DOHH2 (cell line): ENCODE results near the gene BPIFB1.

ENCODE experiments used
- H3F3A ChIP-seq: fragments of 200-600 bp; sonication (generic), shearing (Covaris generic); 2 replicates; pipeline ENCODE4 v1.6.0; 2016; ENCODE audit warnings: antibody characterized with exemption, mild to moderate bottlenecking; ENCODE audit not compliant: control insufficient read depth, insufficient read depth
- H3K27ac ChIP-seq: fragments of 200-600 bp; sonication (generic); 2 replicates; pipeline ENCODE4 v1.5.1; 2014; ENCODE audit warnings: low read depth, mild to moderate bottlenecking, low read length, moderate library complexity
- H3K27me3 ChIP-seq: fragments of 200-600 bp; sonication (generic); 2 replicates; pipeline ENCODE4 v1.6.1; 2014; ENCODE audit warnings: mild to moderate bottlenecking, low read length, mixed read lengths; ENCODE audit not compliant: control insufficient read depth
- H3K36me3 ChIP-seq: fragments of 200-600 bp; sonication (generic); 2 replicates; pipeline ENCODE4 v1.6.1; 2014; ENCODE audit warnings: mild to moderate bottlenecking, low read length, moderate library complexity, mixed read lengths; ENCODE audit not compliant: control insufficient read depth
- H3K4me1 ChIP-seq: fragments of 200-600 bp; sonication (generic); 2 replicates; pipeline ENCODE4 v1.6.1; 2014; ENCODE audit warnings: mild to moderate bottlenecking, low read length, mixed read lengths; ENCODE audit not compliant: control insufficient read depth
- H3K4me2 ChIP-seq: fragments of 200-600 bp; sonication (generic); 2 replicates; pipeline ENCODE4 v1.6.0; 2014; ENCODE audit warnings: mild to moderate bottlenecking, low read length, moderate library complexity
- H3K4me3 ChIP-seq: fragments of 200-600 bp; sonication (generic); 2 replicates; pipeline ENCODE4 v1.5.1; 2014; ENCODE audit warnings: mild to moderate bottlenecking, low read length, mixed read lengths
- H3K79me2 ChIP-seq: fragments of 200-600 bp; sonication (generic); 2 replicates; pipeline ENCODE4 v1.6.1; 2014; ENCODE audit warnings: mild to moderate bottlenecking, low read length, mixed read lengths; ENCODE audit not compliant: control insufficient read depth
- H3K9me2 ChIP-seq: fragments of 200-600 bp; sonication (generic); replicated peaks from 2 replicates; pipeline ENCODE4 v1.6.1; 2014; ENCODE audit warnings: mild to moderate bottlenecking, low read length, mixed read lengths; ENCODE audit not compliant: control insufficient read depth
- H3K9me3 ChIP-seq: fragments of 200-600 bp; sonication (generic); 2 replicates; pipeline ENCODE4 v1.6.1; 2014; ENCODE audit warnings: antibody characterized with exemption, low read length, mixed read lengths; ENCODE audit not compliant: control insufficient read depth, insufficient read depth
- H4K20me1 ChIP-seq: fragments of 200-600 bp; sonication (generic); 2 replicates; pipeline ENCODE4 v1.6.0; 2014; ENCODE audit warnings: low read depth, mild to moderate bottlenecking, antibody characterized with exemption, low read length, moderate library complexity; ENCODE audit not compliant: control insufficient read depth, insufficient read depth
- EZH2phosphoT487 ChIP-seq: fragments of 200-600 bp; sonication (generic); IDR thresholded peaks from 2 replicates; pipeline ENCODE4 v1.6.1; 2017; ENCODE audit warnings: borderline replicate concordance, mild to moderate bottlenecking, antibody characterized with exemption, low read length, moderate library complexity, mixed read lengths
- TF ChIP-seq, protein P1 (sequence below): fragments of 200-600 bp; sonication (generic); IDR thresholded peaks from one replicate; pipeline ENCODE4 v1.5.1; 2014; ENCODE audit warnings: antibody characterized with exemption, mild to moderate bottlenecking, low read depth, low read length; ENCODE audit not compliant: poor library complexity, severe bottlenecking

The BPIFB1 gene

DNA sequence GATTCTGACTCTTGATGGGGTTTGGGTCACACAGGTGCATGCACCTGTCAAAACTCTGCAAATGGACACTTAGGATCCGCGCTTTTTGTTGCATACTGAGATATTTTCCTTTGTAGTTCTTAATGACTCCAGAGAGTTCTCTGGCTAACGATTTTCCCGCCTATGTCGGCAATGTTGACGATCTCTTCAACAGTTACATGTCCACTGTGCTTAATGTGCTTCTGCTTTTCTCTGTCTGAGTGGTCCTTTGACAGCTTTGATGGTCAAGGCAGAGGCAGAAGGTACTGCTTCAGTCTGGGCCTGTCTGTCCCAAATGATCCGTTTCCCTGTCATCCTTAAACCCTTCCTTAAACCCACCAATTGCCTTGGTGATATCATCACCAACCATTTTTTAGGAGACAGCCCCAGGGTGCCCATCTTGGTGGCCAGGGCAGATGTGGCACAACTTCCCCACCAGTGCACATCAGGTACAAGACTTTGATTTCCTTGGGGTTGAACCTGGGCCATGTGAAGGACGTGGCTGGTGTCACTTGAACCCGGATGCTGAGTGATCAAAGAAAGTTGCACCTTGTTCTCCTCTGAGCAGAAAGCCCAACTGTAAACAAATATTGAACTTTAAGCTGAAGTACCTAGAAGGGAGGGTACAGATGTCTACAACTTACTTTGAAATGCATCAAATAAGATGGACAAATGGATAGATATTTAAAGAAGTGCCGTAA lies 10.7 kb upstream of the BPIFB1 start:
- Histone ChIP-seq H3K4me1 (no peaks in the 10 kb centered on the region), H3K36me3 (no peaks in the 10 kb centered on the region), H3K4me2 (no peak overlapping the region), H3K4me3 (no peak overlapping the region), H3K9me3 (no peaks in the 10 kb centered on the region), H4K20me1 (no peaks in the 10 kb centered on the region), H3K27ac (no peak overlapping the region), H3K9me2 (no peaks in the 10 kb centered on the region), H3K27me3 (peaks cover 7% of the 10 kb centered on the region), H3F3A (no peaks in the 10 kb centered on the region), H3K79me2 (no peaks in the 10 kb centered on the region)
- no peak for TF ChIP-seq EZH2phosphoT487
- TF ChIP-seq, protein P1, sequence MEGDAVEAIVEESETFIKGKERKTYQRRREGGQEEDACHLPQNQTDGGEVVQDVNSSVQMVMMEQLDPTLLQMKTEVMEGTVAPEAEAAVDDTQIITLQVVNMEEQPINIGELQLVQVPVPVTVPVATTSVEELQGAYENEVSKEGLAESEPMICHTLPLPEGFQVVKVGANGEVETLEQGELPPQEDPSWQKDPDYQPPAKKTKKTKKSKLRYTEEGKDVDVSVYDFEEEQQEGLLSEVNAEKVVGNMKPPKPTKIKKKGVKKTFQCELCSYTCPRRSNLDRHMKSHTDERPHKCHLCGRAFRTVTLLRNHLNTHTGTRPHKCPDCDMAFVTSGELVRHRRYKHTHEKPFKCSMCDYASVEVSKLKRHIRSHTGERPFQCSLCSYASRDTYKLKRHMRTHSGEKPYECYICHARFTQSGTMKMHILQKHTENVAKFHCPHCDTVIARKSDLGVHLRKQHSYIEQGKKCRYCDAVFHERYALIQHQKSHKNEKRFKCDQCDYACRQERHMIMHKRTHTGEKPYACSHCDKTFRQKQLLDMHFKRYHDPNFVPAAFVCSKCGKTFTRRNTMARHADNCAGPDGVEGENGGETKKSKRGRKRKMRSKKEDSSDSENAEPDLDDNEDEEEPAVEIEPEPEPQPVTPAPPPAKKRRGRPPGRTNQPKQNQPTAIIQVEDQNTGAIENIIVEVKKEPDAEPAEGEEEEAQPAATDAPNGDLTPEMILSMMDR = no peak

DNA sequence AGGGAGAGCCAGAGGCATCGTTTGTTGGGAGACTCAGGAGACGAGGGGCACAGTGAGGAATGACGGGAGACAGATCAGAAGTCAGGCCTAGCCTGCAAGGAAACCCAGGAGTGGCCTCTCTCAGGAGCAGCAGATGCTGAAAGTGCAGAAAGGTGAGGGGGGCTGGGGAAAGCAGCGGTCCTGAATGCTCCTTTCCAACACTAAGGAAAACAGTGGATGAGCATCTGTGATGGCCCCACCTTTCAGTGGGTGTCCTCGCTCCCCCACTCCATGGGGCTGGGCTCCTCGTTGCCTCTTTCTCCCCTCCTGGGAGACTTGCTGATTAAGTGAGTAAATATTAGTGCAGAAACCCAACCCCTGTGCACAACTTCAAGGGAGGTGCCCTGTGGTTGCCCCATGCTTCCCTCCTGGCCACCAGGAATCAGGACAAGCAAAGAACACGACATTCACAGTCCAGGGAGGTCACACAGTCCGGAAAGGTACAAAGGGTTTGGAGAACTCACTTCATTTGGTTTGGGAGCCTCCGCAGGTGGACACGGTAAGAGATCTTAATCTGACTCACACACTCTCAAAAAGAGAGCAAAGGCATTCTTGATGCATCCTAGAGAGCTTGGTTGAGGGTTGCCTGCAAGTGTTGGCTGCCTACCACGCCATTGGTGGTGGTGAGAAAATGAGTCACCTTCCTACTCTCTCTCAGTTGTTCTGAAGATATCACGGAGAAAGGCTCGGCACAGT lies 9.7 kb upstream of the BPIFB1 start:
- no peak overlapping the region for H3K4me2 ChIP-seq
- peaks cover 14% of the 10 kb centered on the region for H3K27me3 ChIP-seq
- H3K9me3 ChIP-seq = no peaks in the 10 kb centered on the region
- no peaks in the 10 kb centered on the region for H3K4me1 ChIP-seq
- H3K27ac ChIP-seq = no peak overlapping the region
- H3K36me3 ChIP-seq = no peaks in the 10 kb centered on the region
- H3F3A ChIP-seq = no peaks in the 10 kb centered on the region
- TF ChIP-seq, protein P1 = no peak
- no peak for TF ChIP-seq EZH2phosphoT487
- H3K79me2 ChIP-seq = no peaks in the 10 kb centered on the region
- H3K9me2 ChIP-seq = no peaks in the 10 kb centered on the region
- no peak overlapping the region for H3K4me3 ChIP-seq
- no peaks in the 10 kb centered on the region for H4K20me1 ChIP-seq

DNA sequence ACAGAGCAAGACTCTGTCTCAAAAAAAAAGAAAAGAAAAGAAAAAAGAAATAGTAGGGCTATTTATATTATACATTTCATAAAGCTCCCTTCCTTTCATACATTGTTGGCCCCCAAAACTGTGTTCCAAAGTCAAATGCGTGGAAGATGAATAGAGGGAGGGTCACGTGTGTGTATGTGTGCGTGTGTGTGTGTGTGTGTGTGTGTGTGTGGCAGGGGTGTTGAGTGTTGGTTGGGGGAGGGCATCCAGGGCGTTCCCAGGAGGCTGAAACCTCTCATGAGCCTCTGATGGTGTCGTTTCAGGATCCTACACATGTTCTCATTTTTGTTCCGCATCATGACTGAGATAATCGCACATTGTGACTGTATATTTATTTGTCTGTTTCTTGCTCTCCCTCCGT lies 7.8 kb upstream of the BPIFB1 start:
- H3K9me2 ChIP-seq = no peaks in the 10 kb centered on the region
- no peak overlapping the region for H3K4me2 ChIP-seq
- H3K27me3 ChIP-seq = peaks cover 17% of the 10 kb centered on the region
- H3K4me3 ChIP-seq = no peak overlapping the region
- no peak for TF ChIP-seq EZH2phosphoT487
- TF ChIP-seq, protein P1 = no peak
- no peak overlapping the region for H3K27ac ChIP-seq
- no peaks in the 10 kb centered on the region for H3K79me2 ChIP-seq
- H4K20me1 ChIP-seq = no peaks in the 10 kb centered on the region
- H3F3A ChIP-seq = no peaks in the 10 kb centered on the region
- no peaks in the 10 kb centered on the region for H3K36me3 ChIP-seq
- H3K4me1 ChIP-seq = no peaks in the 10 kb centered on the region
- no peaks in the 10 kb centered on the region for H3K9me3 ChIP-seq
